Vagina (tissue), 2 donors: ENCODE results near the gene DIP2B.

ENCODE experiments used
- CTCF ChIP-seq, 3 experiments: fragments of 450-650 bp in 2 of 3; fragments of 200-600 bp in 1 of 3; sonication (generic) in 1 of 3; IDR thresholded peaks; one replicate each; pipeline ENCODE4 v1.5.1; 2017 to 2019; ENCODE audit warnings: antibody characterized with exemption in 3 of 3, mild to moderate bottlenecking in 2 of 3, moderate library complexity in 2 of 3
- POLR2A ChIP-seq, 2 donors: fragments of 450-650 bp; IDR thresholded peaks; one replicate each; pipeline ENCODE4 v1.6.1; 2017; ENCODE audit warnings: antibody characterized with exemption in 2 of 2, mild to moderate bottlenecking in 2 of 2, moderate library complexity in 2 of 2
- POLR2AphosphoS5 ChIP-seq, 2 donors: sonication (generic); formaldehyde crosslinking; IDR thresholded peaks; one replicate each; pipeline ENCODE4 v1.9.0; 2017; ENCODE audit warnings: antibody characterized with exemption in 2 of 2, mild to moderate bottlenecking in 2 of 2, low read depth in 1 of 2; ENCODE audit not compliant: insufficient read depth in 1 of 2

DNA sequence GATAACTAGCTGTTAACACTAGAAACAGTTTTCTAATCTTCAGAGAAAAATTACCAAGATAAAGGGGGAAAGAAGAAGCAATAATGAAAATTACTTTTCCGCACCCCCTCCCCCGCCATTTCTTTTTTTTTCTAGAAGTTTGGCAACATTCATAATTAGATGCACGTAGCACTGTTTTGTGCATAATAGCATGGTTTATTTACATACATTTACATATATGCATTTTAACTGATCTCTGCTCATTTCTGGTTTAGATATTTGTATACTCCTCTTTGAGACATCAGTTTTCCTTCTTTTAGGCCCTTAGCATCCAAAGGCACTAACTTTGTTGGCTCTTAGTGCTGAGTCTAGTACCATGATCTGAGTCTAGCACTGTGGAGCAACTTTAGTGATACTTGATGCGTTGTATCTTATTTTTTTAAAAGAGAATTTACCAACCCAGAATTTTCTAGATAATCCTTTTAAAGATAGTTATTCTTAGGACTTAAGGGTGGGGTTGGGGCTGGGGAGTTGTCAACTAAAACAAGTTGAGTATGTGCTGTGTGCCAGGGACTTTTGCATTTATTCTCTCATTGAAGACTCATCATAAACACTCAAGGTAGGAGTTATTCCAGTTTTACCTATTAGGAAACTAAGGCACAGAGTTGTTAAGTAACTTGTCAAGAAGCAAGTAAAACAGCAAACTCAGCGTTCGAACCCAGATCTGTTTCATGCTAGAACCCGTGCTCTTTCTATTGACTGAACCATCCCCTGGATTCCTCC, 110.5 kb downstream of the DIP2B start:
- TF ChIP-seq CTCF (IDR thresholded peaks at IDR 0.05) (no peak), POLR2AphosphoS5 (IDR thresholded peaks at IDR 0.05; ENCODE audit: insufficient read depth in 1 of 2, low read depth in 1 of 2) (no peak), POLR2A (IDR thresholded peaks at IDR 0.05) (no peak)
